Measurements from ENCODE around the gene KRT8. TPM values are rescaled to one million over a fixed set of nuclear protein-coding genes. Genes with fewer than 3 reads are reported as not detected.
A peak's percentile ranks its signal among the peaks of the same experiment; 100 is the strongest.

Gene KRT8
- total RNA-seq, 3 donors from 2014 or later, result 1,334 to 4,222 (median 3,664) TPM

GRCh38 chr12:52896190-52897100, 8.4 kb downstream of the KRT8 start:
- DNase-seq, result peak; percentile 39 to 66 (median 60)
- intact Hi-C loops (cut with DNase I, micrococcal nuclease), result no loop called here
- ATAC-seq, result peak; percentile 47
- TF ChIP-seq CTCF (IDR thresholded peaks at IDR 0.05), result no peak
- Histone ChIP-seq H3K36me3 (ENCODE audit: low read depth) (no peaks in the 10 kb centered on the region), H3K4me1 (ENCODE audit: low read depth) (peaks cover 56% of the 10 kb centered on the region), H3K4me3 (no peak overlapping the region), H3K9me3 (no peaks in the 10 kb centered on the region)

DNA sequence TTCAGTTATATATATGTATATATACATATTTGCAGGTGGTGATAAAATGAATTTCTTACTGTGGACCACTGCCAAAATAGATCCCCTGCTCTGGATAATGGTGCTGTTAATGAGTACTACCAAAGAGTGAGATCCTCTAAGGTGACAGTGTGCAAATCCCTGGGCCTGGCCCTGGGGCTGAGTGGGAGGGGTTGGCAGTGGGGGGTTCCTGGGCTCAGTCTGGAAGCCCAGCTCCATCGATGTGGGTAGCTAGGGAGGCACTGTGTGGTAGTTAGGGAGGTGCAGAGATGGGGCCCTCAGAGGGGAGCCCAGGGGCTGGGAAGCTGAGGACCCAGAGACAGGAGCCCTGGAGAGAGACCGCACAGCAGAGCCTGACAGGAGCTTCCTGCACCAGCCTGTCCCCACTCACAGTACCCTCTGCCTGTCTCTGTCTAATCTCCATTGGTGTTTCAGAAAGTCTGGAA, 9.1 kb downstream of the KRT8 start:
- H3K9me3 ChIP-seq, result no peaks in the 10 kb centered on the region
- intact Hi-C loops (cut with DNase I, micrococcal nuclease), result no loop called here
- peak in 2 of 3 donors; percentile 45 to 61 for DNase-seq
- no peak overlapping the region for H3K4me3 ChIP-seq
- H3K4me1 ChIP-seq (ENCODE audit: low read depth), result peaks cover 50% of the 10 kb centered on the region
- no peak for TF ChIP-seq CTCF (IDR thresholded peaks at IDR 0.05)
- peak; percentile 37 for ATAC-seq
- H3K36me3 ChIP-seq (ENCODE audit: low read depth), result no peaks in the 10 kb centered on the region

GRCh38 chr12:52892974-52893373, 11.9 kb downstream of the KRT8 start:
- Histone ChIP-seq H3K36me3 (ENCODE audit: low read depth) (no peaks in the 10 kb centered on the region), H3K9me3 (no peaks in the 10 kb centered on the region), H3K4me1 (ENCODE audit: low read depth) (peaks cover 29% of the 10 kb centered on the region), H3K4me3 (no peak overlapping the region)
- TF ChIP-seq CTCF (IDR thresholded peaks at IDR 0.05), result no peak
- intact Hi-C loops (cut with DNase I, micrococcal nuclease), result no loop called here
- ATAC-seq (no peak), DNase-seq (no peak)

DNA sequence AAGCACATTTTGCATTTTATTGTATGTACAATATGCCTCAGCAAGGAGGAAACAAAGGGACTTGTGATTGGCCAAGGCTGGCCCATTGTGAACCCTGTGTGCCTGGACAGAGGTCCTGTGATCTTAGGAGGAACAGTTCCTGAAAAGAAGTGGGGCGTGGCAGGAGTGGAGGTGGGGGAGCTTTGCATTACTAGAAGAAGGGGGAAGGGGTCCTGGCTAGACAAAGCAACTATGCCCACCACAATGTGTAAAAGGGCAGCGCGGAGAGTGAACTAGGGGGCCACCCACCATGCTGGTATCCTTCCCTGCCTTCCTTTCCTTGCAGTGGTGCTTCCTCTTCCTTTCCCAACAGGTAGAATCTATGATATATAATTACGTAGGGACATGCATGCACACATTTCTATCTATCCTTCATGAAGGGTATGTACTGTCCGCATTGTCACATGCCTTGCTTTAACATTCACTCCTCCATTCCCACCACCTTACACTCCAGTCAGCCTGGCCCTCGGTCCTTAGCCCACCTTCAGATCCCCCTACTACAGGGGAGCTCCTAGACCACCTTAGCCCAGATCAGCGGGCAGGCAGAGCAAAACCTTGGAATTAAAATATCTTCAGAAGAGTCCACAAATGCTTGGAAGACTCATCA, 12.5 kb downstream of the KRT8 start:
- DNase-seq (peak in 2 of 3 donors; percentile 44 to 49), ATAC-seq (no peak)
- Histone ChIP-seq H3K36me3 (ENCODE audit: low read depth) (no peaks in the 10 kb centered on the region), H3K4me1 (ENCODE audit: low read depth) (peaks cover 23% of the 10 kb centered on the region), H3K4me3 (no peak overlapping the region), H3K9me3 (no peaks in the 10 kb centered on the region)
- intact Hi-C loops (cut with DNase I, micrococcal nuclease), result no loop called here
- TF ChIP-seq CTCF (IDR thresholded peaks at IDR 0.05), result no peak

GRCh38 chr12:52891044-52891443, 13.8 kb downstream of the KRT8 start:
- no peak overlapping the region for H3K4me3 ChIP-seq
- no peak for TF ChIP-seq CTCF (IDR thresholded peaks at IDR 0.05)
- ATAC-seq (no peak), DNase-seq (no peak)
- intact Hi-C loops (cut with DNase I, micrococcal nuclease), result no loop called here
- no peaks in the 10 kb centered on the region for H3K9me3 ChIP-seq
- no peaks in the 10 kb centered on the region for H3K36me3 ChIP-seq (ENCODE audit: low read depth)
- peaks cover 10% of the 10 kb centered on the region for H3K4me1 ChIP-seq (ENCODE audit: low read depth)

Measured in mucosa of descending colon (tissue), 3 donors.